ENCODE results near the gene TECPR2.

TECPR2 gene

GRCh38 chr14:102374264-102374663 is 11.5 kb downstream of the TECPR2 start:
- no peak for DNase-seq (ENCODE audit: low read depth in 1 of 2, low spot score in 1 of 2)

- no peak for DNase-seq (ENCODE audit: low read depth in 1 of 2, low spot score in 1 of 2)
Measured at GRCh38 chr14:102375119-102375518, 12.4 kb downstream of the TECPR2 start.

- no peak for DNase-seq (ENCODE audit: low read depth in 1 of 2, low spot score in 1 of 2)
Measured at GRCh38 chr14:102377696-102378095, 15.0 kb downstream of the TECPR2 start.

GRCh38 chr14:102378830-102379229 is 16.1 kb downstream of the TECPR2 start:
- DNase-seq (ENCODE audit: low read depth in 1 of 2, low spot score in 1 of 2), result no peak

- DNase-seq (ENCODE audit: low read depth in 1 of 2, low spot score in 1 of 2), result no peak
Measured at GRCh38 chr14:102387086-102387485, 24.3 kb downstream of the TECPR2 start.

GRCh38 chr14:102389246-102389645 is 26.5 kb downstream of the TECPR2 start:
- no peak for DNase-seq (ENCODE audit: low read depth in 1 of 2, low spot score in 1 of 2)

GRCh38 chr14:102390064-102390855 is 27.5 kb downstream of the TECPR2 start:
- DNase-seq (ENCODE audit: low read depth in 1 of 2, low spot score in 1 of 2), result no peak

- no peak for DNase-seq (ENCODE audit: low read depth in 1 of 2, low spot score in 1 of 2)
Measured at GRCh38 chr14:102392506-102392905, 29.8 kb downstream of the TECPR2 start.

- no peak for DNase-seq (ENCODE audit: low read depth in 1 of 2, low spot score in 1 of 2)
Measured at GRCh38 chr14:102394717-102395375, 32.1 kb downstream of the TECPR2 start.

GRCh38 chr14:102396521-102396920 is 33.8 kb downstream of the TECPR2 start:
- DNase-seq (ENCODE audit: low read depth in 1 of 2, low spot score in 1 of 2), result no peak

GRCh38 chr14:102403028-102403427 is 40.3 kb downstream of the TECPR2 start:
- DNase-seq (ENCODE audit: low read depth in 1 of 2, low spot score in 1 of 2), result no peak

- no peak for DNase-seq (ENCODE audit: low read depth in 1 of 2, low spot score in 1 of 2)
Measured at GRCh38 chr14:102407258-102407657, 44.5 kb downstream of the TECPR2 start.

GRCh38 chr14:102408724-102409123 is 46.0 kb downstream of the TECPR2 start:
- no peak for DNase-seq (ENCODE audit: low read depth in 1 of 2, low spot score in 1 of 2)

- no peak for DNase-seq (ENCODE audit: low read depth in 1 of 2, low spot score in 1 of 2)
Measured at GRCh38 chr14:102415671-102416070, 52.9 kb downstream of the TECPR2 start.

- DNase-seq (ENCODE audit: low read depth in 1 of 2, low spot score in 1 of 2), result no peak
Measured at GRCh38 chr14:102417001-102417431, 54.3 kb downstream of the TECPR2 start.

- no peak for DNase-seq (ENCODE audit: low read depth in 1 of 2, low spot score in 1 of 2)
Measured at GRCh38 chr14:102417646-102418045, 54.9 kb downstream of the TECPR2 start.

- no peak for DNase-seq (ENCODE audit: low read depth in 1 of 2, low spot score in 1 of 2)
Measured at GRCh38 chr14:102418169-102418852, 55.6 kb downstream of the TECPR2 start.

- no peak for DNase-seq (ENCODE audit: low read depth in 1 of 2, low spot score in 1 of 2)
Measured at GRCh38 chr14:102418853-102419240, 56.1 kb downstream of the TECPR2 start.

GRCh38 chr14:102419276-102419675 is 56.5 kb downstream of the TECPR2 start:
- DNase-seq (ENCODE audit: low read depth in 1 of 2, low spot score in 1 of 2), result no peak

GRCh38 chr14:102419716-102420115 is 57.0 kb downstream of the TECPR2 start:
- no peak for DNase-seq (ENCODE audit: low read depth in 1 of 2, low spot score in 1 of 2)

- DNase-seq (ENCODE audit: low read depth in 1 of 2, low spot score in 1 of 2), result no peak
Measured at GRCh38 chr14:102421411-102422057, 58.8 kb downstream of the TECPR2 start.

GRCh38 chr14:102424520-102424919 is 61.8 kb downstream of the TECPR2 start:
- DNase-seq (ENCODE audit: low read depth in 1 of 2, low spot score in 1 of 2), result no peak
